H1 (cell line): ENCODE measurements around the gene EPHA10. TPM values are rescaled to one million over a fixed set of nuclear protein-coding genes. Genes with fewer than 3 reads are reported as not detected.

ENCODE experiments used
- CTCF ChIA-PET: fragments of 300-600 bp; sonication (Branson Sonifier 250); formaldehyde crosslinking; loops from one replicate; lab custom pipeline; 2021; ENCODE audit not compliant: partially characterized antibody; lab: Charles Lee
- POLR2A ChIA-PET: fragments of 300-600 bp; sonication (Branson Sonifier 250); formaldehyde crosslinking; loops from one replicate; lab custom pipeline; 2021; ENCODE audit warnings: inconsistent platforms; ENCODE audit not compliant: partially characterized antibody; lab: Charles Lee
- DNase-seq, 2 experiments: peaks; one replicate each; pipeline versions ENCODE4 v3.0.0 to v3.0.0-alpha.2; 2010 to 2022; ENCODE audit warnings: low spot score in 2 of 2, low read depth in 1 of 2, mixed read lengths in 1 of 2
- FAIRE-seq: peaks from 2 replicates; lab custom pipeline; 2011; peaks lifted over from hg19 to GRCh38; lab: Jason Lieb, UNC
- H2AFZ ChIP-seq: 2 replicates; pipeline ENCODE4 v1.8.1; 2012; ENCODE audit warnings: low read length, inconsistent platforms
- H2AK5ac ChIP-seq: 2 replicates; pipeline ENCODE4 v1.6.1; 2013; ENCODE audit warnings: low read depth, low read length
- H2BK120ac ChIP-seq: replicated peaks from 2 replicates; pipeline ENCODE3; 2013; ENCODE audit warnings: low read depth, low read length, inconsistent platforms
- H2BK12ac ChIP-seq: 2 replicates; pipeline ENCODE4 v1.6.1; 2013; ENCODE audit warnings: low read depth, low read length
- H2BK15ac ChIP-seq: 2 replicates; pipeline ENCODE4 v1.6.1; 2013; ENCODE audit warnings: low read length
- H2BK20ac ChIP-seq: 2 replicates; pipeline ENCODE4 v1.6.1; 2013; ENCODE audit warnings: low read length
- H2BK5ac ChIP-seq: 2 replicates; pipeline ENCODE4 v1.6.1; 2013; ENCODE audit warnings: low read depth, low read length
- H3K14ac ChIP-seq: 2 replicates; pipeline ENCODE4 v1.6.1; 2013; ENCODE audit warnings: inconsistent platforms; ENCODE audit not compliant: insufficient read length
- H3K18ac ChIP-seq: 2 replicates; pipeline ENCODE4 v1.6.1; 2013; ENCODE audit warnings: low read length; ENCODE audit errors: extremely low read depth
- H3K23ac ChIP-seq: 2 replicates; pipeline ENCODE4 v1.6.1; 2013; ENCODE audit warnings: inconsistent platforms; ENCODE audit not compliant: insufficient read length
- H3K23me2 ChIP-seq: 2 replicates; pipeline ENCODE4 v1.6.1; 2013; ENCODE audit warnings: low read depth, low read length
- H3K27ac ChIP-seq: 2 replicates; pipeline ENCODE4 v1.6.1; 2011; ENCODE audit warnings: low read depth, low read length, inconsistent platforms
- H3K27me3 ChIP-seq, 4 experiments: replicated peaks in 1 of 4; 1 replicate in 1 of 4; 2 replicates in 3 of 4; pipeline versions ENCODE4 v1.6.1 to v1.8.1; 2011 to 2013; ENCODE audit warnings: low read length in 3 of 4, mild to moderate bottlenecking in 3 of 4, inconsistent platforms in 2 of 4, mixed read lengths in 2 of 4, moderate library complexity in 1 of 4; ENCODE audit not compliant: control insufficient read depth in 3 of 4, insufficient read depth in 3 of 4; ENCODE audit errors: extremely low read depth in 1 of 4
- H3K36me3 ChIP-seq, 4 experiments: 2 replicates each; pipeline versions ENCODE4 v1.6.1 to v1.8.1; 2011 to 2013; ENCODE audit warnings: mild to moderate bottlenecking in 4 of 4, low read length in 3 of 4, moderate library complexity in 2 of 4, control low read depth in 1 of 4, inconsistent platforms in 1 of 4; ENCODE audit not compliant: insufficient read depth in 4 of 4, control insufficient read depth in 2 of 4
- H3K4ac ChIP-seq: replicated peaks from 2 replicates; pipeline ENCODE3; 2013; ENCODE audit warnings: low read length, low read depth, mixed read lengths, inconsistent platforms; ENCODE audit not compliant: insufficient read length
- H3K4me1 ChIP-seq, 4 experiments: replicated peaks in 1 of 4; 1 replicate in 1 of 4; 2 replicates in 3 of 4; pipeline versions ENCODE4 v1.6.1 to v1.8.1; 2011 to 2013; ENCODE audit warnings: low read length in 3 of 4, inconsistent platforms in 2 of 4, mixed read lengths in 1 of 4; ENCODE audit not compliant: insufficient read depth in 4 of 4, control insufficient read depth in 3 of 4
- H3K4me2 ChIP-seq, 2 experiments: 2 replicates each; pipeline versions ENCODE4 v1.6.1 to v1.8.1; 2011 to 2013; ENCODE audit warnings: low read depth in 2 of 2, low read length in 2 of 2, control low read depth in 1 of 2, inconsistent platforms in 1 of 2, mild to moderate bottlenecking in 1 of 2; ENCODE audit not compliant: insufficient read depth in 1 of 2
- H3K4me3 ChIP-seq, 4 experiments: fragments of 200-600, 300-600 bp in 1 of 4; sonication (generic), shearing (Covaris generic), sonication (Bioruptor Twin) in 1 of 4; 2 replicates each; pipeline versions ENCODE4 v1.5.1 to v1.8.1; 2011 to 2016; ENCODE audit warnings: low read length in 4 of 4, low read depth in 3 of 4, control low read depth in 2 of 4, inconsistent platforms in 2 of 4, mild to moderate bottlenecking in 2 of 4, mixed read lengths in 1 of 4, moderate library complexity in 1 of 4; ENCODE audit not compliant: insufficient read depth in 2 of 4; ENCODE audit errors: extremely low read depth in 1 of 4
- H3K56ac ChIP-seq: replicated peaks from 2 replicates; pipeline ENCODE3; 2013; ENCODE audit warnings: low read depth, mild to moderate bottlenecking, mixed read lengths, low read length, inconsistent platforms; ENCODE audit not compliant: insufficient read length
- H3K79me1 ChIP-seq: 2 replicates; pipeline ENCODE4 v1.6.1; 2013; ENCODE audit warnings: low read depth, low read length, control low read depth
- H3K79me2 ChIP-seq, 2 experiments: 2 replicates each; pipeline versions ENCODE4 v1.6.1 to v1.8.1; 2012 to 2013; ENCODE audit warnings: low read length in 2 of 2, mild to moderate bottlenecking in 2 of 2, inconsistent platforms in 1 of 2; ENCODE audit not compliant: insufficient read depth in 2 of 2, control insufficient read depth in 1 of 2
- H3K9ac ChIP-seq, 4 experiments: replicated peaks in 1 of 4; 1 replicate in 1 of 4; 2 replicates in 3 of 4; pipeline versions ENCODE4 v1.6.1 to v1.8.1; 2011 to 2013; ENCODE audit warnings: low read depth in 3 of 4, low read length in 3 of 4, control low read depth in 2 of 4, mild to moderate bottlenecking in 2 of 4, moderate library complexity in 2 of 4, inconsistent platforms in 1 of 4; ENCODE audit errors: extremely low read depth in 1 of 4
- H3K9me3 ChIP-seq, 2 experiments: 2 replicates each; pipeline versions ENCODE4 v1.6.1 to v1.8.1; 2012 to 2013; ENCODE audit warnings: mild to moderate bottlenecking in 2 of 2, moderate library complexity in 2 of 2, control low read depth in 1 of 2, inconsistent platforms in 1 of 2, low read depth in 1 of 2, low read length in 1 of 2, mixed read lengths in 1 of 2; ENCODE audit not compliant: insufficient read depth in 2 of 2
- H4K20me1 ChIP-seq, 2 experiments: replicated peaks in 1 of 2; 2 replicates each; pipeline versions ENCODE3 to v1.8.1; 2011 to 2013; ENCODE audit warnings: inconsistent platforms in 2 of 2, low read length in 2 of 2, mild to moderate bottlenecking in 1 of 2; ENCODE audit not compliant: insufficient read depth in 2 of 2, control insufficient read depth in 1 of 2
- H4K5ac ChIP-seq: 2 replicates; pipeline ENCODE4 v1.6.1; 2013; ENCODE audit warnings: low read length, low read depth, mixed read lengths, inconsistent platforms; ENCODE audit not compliant: insufficient read length
- H4K8ac ChIP-seq: 2 replicates; pipeline ENCODE4 v1.8.0; 2013; ENCODE audit warnings: mild to moderate bottlenecking, moderate library complexity, low read length, inconsistent platforms; ENCODE audit not compliant: insufficient read depth; ENCODE audit errors: extremely low read depth
- H4K91ac ChIP-seq: replicated peaks from 2 replicates; pipeline ENCODE3; 2013; ENCODE audit warnings: low read length, mixed read lengths, inconsistent platforms; ENCODE audit not compliant: insufficient read length
- KDM4A ChIP-seq: IDR thresholded peaks from one replicate; pipeline ENCODE4 v1.7.1; 2012; ENCODE audit warnings: low read depth, mild to moderate bottlenecking, moderate library complexity, low read length, inconsistent platforms; ENCODE audit not compliant: severe bottlenecking
- POLR2AphosphoS5 ChIP-seq: IDR thresholded peaks from 2 replicates; pipeline ENCODE4 v1.6.1; 2011; ENCODE audit warnings: low read depth, low read length
- SIRT6 ChIP-seq: IDR thresholded peaks from one replicate; pipeline ENCODE4 v1.7.1; 2012; ENCODE audit warnings: low read length, inconsistent platforms
- SIX5 ChIP-seq: IDR thresholded peaks from 2 replicates; pipeline ENCODE4 v1.6.1; 2011; ENCODE audit warnings: mild to moderate bottlenecking, low read depth, low read length
- SP1 ChIP-seq: IDR thresholded peaks from 2 replicates; pipeline ENCODE4 v1.6.1; 2011; ENCODE audit warnings: low read depth, low read length
- YY1 ChIP-seq: IDR thresholded peaks from 2 replicates; pipeline ENCODE4 v1.6.1; 2011; ENCODE audit warnings: low read depth, mild to moderate bottlenecking, low read length
- WGBS, 2 experiments: shearing (Covaris generic) in 1 of 2; methylation state at CpG; one replicate each; pipeline versions ENCODE4 v1.1.6 to v1.1.7; 2013 to 2015; ENCODE audit warnings: low lambda C conversion rate in 2 of 2, mixed read lengths in 2 of 2, inconsistent platforms in 1 of 2, low coverage in 1 of 2, missing lambda C conversion rate in 1 of 2; ENCODE audit not compliant: insufficient replicate concordance in 2 of 2, insufficient coverage in 1 of 2, insufficient read length in 1 of 2; ENCODE audit errors: extremely low coverage in 1 of 2, missing lambda C conversion rate in 1 of 2; 5-methylcytosine and 5-hydroxymethylcytosine counted together
- polyA plus RNA-seq, 7 experiments: library from polyadenylated mRNA; depleted of rRNA in 3 of 7; stranded (reverse) in 5 of 7; unstranded in 2 of 7; fragments of >200 nt in 5 of 7; fragments of 200-250 nt in 2 of 7; gene quantifications; 1 replicate in 5 of 7; 2 replicates in 1 of 7; 4 replicates in 1 of 7; pipeline versions ENCODE4 v1.2.1 to v1.2.3, GENCODE V29; 2011 to 2013; ENCODE audit warnings: missing spikeins in 2 of 7, mixed read lengths in 2 of 7
- total RNA-seq: library from RNA; stranded (reverse); fragmentation: NEBNext Ultra II Directional; extraction: Animal tissue kit (Norgen Biotek cat#: 25700); gene quantifications from 2 replicates; pipeline ENCODE4 v1.2.1, GENCODE V29; 2021
- TF ChIP-seq, protein P1 (sequence below): IDR thresholded peaks from 2 replicates; pipeline ENCODE4 v1.6.1; 2011; ENCODE audit warnings: low read length, improper control_type of control experiment
- TF ChIP-seq, protein P2 (sequence below): IDR thresholded peaks from 2 replicates; pipeline ENCODE4 v1.6.1; 2011; ENCODE audit warnings: low read depth, mild to moderate bottlenecking, low read length; ENCODE audit not compliant: insufficient read depth

Gene EPHA10
- total and polyA plus RNA-seq, 2 of the 8 experiments (the other 6 are each of a cell fraction or from before 2014, with no cell fraction given), result 0.54 to 1.0 TPM

DNA sequence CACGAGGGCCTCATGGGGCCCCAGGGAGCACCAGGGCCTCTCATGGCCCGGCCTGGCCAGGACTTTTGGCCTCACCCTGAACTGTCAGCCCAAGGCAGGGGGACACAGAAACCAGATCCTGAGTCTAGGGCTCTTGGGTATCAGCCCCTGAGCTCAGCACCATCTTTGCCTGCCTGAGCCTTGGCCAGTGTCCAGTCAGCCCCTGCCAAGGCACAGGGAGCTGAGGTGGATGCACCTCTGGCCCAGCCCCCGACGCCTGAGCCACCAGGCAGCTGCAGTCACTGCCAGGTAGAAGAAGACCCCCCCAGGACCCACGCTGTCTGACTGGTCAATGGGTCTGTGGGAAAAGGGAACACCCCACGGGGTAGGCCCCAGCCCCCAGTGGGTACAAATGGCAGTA, 47.3 kb downstream of the EPHA10 start:
- H3K79me2 ChIP-seq, result no peaks in the 10 kb centered on the region
- ChIA-PET POLR2A (no interaction called here), CTCF (interaction anchor here (0.7 kb wide), 1 partner anchor 11 kb away, joined by 3 read pairs; no protein-coding TSS in a partner anchor)

More for the DNA sequence above, 47.3 kb downstream of the EPHA10 start:
- H3K18ac ChIP-seq, result no peak overlapping the region
- H4K8ac ChIP-seq, result no peak overlapping the region
- no peaks in the 10 kb centered on the region for H3K27me3 ChIP-seq
- H3K23ac ChIP-seq, result no peak overlapping the region
- no peak for FAIRE-seq
- H4K20me1 ChIP-seq, result no peaks in the 10 kb centered on the region
- H2BK12ac ChIP-seq, result no peak overlapping the region
- no peaks in the 10 kb centered on the region; a peak in 1 of 7 replicates for H3K4me1 ChIP-seq
- no peak overlapping the region for H3K27ac ChIP-seq
- no peaks in the 10 kb centered on the region for H3K36me3 ChIP-seq
- no peak overlapping the region for H3K4me2 ChIP-seq
- no peaks in the 10 kb centered on the region for H3K23me2 ChIP-seq
- H2BK20ac ChIP-seq, result no peak overlapping the region
- no peak overlapping the region for H4K91ac ChIP-seq
- no peak overlapping the region for H2BK5ac ChIP-seq
- no peak overlapping the region for H2AK5ac ChIP-seq
- H2BK120ac ChIP-seq, result no peak overlapping the region
- H3K14ac ChIP-seq, result no peak overlapping the region
- no peak overlapping the region for H3K4ac ChIP-seq
- no peak overlapping the region for H3K56ac ChIP-seq
- no peak overlapping the region for H2AFZ ChIP-seq
- 90% methylated on average over 6 of the region's 6 CpGs; no CpG with 5 or more reads in 1 of the 2 experiments for WGBS, 2 experiments
- H3K9me3 ChIP-seq, result no peaks in the 10 kb centered on the region
- TF ChIP-seq SP1 (no peak), SIX5 (no peak), POLR2AphosphoS5 (no peak), YY1 (no peak), SIRT6 (no peak), KDM4A (no peak)
- TF ChIP-seq, protein P1, sequence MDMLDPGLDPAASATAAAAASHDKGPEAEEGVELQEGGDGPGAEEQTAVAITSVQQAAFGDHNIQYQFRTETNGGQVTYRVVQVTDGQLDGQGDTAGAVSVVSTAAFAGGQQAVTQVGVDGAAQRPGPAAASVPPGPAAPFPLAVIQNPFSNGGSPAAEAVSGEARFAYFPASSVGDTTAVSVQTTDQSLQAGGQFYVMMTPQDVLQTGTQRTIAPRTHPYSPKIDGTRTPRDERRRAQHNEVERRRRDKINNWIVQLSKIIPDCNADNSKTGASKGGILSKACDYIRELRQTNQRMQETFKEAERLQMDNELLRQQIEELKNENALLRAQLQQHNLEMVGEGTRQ, result no peak
- TF ChIP-seq, protein P2, sequence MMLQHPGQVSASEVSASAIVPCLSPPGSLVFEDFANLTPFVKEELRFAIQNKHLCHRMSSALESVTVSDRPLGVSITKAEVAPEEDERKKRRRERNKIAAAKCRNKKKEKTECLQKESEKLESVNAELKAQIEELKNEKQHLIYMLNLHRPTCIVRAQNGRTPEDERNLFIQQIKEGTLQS, result no peak
- TF ChIP-seq, all 59 proteins: peak for 0
- Histone ChIP-seq H4K5ac (no peak overlapping the region), H3K4me3 (no peak overlapping the region), H2BK15ac (no peak overlapping the region), H3K9ac (no peak overlapping the region), H3K79me1 (no peaks in the 10 kb centered on the region)
- DNase-seq, result no peak
